GM21576 (cell line): ENCODE measurements around the gene ASXL2.
"Not testable (repeated sequence)": the region's sequence is repeated elsewhere in the genome, so short reads cannot be mapped to it uniquely, and the experiment has no call there.

Experiments
- ATAC-seq: cut with Tn5 transposase; IDR thresholded peaks from one replicate; pipeline ENCODE4 v1.9.1; 2021; ENCODE audit warnings: mild to moderate bottlenecking, moderate library complexity; ENCODE audit not compliant: unreplicated experiment

Gene ASXL2

DNA sequence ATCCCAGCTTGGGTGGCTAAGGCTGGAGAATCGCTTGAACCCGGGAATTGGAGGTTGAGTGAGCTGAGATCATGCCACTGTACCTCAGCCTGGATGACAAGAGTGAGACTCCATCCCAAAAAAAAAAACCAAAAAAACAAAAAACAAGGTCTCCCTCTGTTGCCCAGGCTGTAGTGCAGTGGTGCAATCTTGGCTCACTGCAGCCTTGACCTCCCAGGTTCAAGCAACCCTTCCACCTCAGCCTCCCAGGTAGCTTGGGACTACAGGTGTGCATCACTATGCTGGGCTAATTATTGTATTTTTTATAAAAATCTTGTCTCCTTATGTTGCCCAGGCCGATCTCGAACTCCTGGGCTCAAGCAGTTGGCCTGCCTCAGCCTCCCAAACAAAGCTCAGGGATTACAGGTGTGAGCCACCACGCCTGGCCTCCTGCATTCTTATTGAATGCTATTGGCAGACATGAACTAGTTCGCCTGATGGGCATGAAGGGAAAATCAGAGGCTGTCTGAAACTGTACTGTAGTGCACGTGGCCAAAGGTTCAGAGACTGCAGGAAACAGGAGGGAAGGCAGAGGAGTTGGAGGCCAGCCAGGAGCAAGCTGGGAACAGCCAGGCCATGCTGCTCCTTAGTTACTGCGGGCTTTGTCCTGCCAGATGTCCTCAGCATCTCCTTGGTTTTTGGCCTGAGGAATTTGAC lies 16.0 kb upstream of the ASXL2 start:
- ATAC-seq: no peak

DNA sequence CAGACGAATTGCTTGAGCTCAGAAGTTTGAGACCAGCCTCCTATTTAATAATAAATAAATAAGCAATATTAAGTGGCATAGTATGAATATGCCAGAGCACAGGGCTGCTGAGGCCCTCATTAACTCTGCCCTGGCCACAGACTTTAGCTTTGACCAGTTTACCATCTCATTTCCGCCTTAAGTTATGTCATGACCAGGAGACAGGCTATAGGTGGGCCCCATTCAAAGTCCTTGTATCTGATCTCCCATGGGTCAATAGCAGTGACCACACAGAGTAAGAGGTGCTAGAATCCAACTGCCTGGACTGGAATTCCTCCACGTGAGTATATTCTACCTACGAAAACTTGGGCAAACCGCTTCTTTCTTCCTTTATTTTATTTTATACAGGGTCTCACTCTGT lies 13.4 kb upstream of the ASXL2 start:
- no peak for ATAC-seq

DNA sequence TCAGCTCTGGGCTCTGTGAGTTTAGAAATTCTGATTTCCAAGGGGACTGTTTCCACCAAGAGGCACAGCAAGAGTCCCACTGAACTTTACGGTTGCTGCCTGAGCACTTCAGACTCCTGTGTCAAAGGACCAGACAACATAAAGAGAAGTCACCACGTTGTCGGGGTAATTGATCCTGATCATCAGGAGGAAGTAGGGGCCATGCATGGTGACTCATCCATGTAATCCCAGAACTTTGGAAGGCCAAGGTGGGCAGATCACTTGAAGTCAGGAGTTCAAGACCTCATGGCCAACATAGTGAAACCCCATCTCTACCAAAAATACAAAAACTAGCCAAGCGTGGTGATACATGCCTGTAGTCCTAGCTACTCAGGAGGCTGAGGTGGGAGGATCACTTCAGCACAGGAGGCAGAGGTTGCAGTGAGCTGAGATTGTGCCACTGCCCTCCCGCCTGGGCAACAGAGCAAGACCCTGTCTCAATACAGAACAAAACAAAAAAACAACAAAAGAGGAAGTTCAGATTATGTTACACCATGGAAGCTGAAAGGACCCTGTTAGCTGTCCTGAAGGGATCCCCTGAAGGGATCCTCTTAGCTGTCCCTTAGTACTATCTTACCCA lies 9.4 kb upstream of the ASXL2 start:
- ATAC-seq: no peak

DNA sequence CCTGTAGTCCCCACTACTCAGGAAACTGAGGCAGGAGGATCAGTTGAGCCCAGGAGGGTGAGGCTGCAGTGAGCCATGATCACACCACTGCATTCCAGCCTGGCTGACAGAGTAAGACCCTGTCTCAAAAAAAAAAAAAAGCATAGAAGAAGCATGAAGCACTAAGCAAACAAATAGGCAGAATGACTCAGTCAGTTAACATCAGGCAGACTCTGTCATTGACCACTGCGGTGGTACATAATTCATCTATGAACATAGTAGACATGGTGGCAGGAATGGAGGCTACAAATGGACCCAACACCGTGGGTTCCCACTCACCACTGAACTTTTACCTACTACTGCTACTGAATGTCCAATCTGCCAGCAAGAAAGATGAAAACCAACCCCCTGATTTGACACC lies 7.6 kb upstream of the ASXL2 start:
- ATAC-seq: no peak

DNA sequence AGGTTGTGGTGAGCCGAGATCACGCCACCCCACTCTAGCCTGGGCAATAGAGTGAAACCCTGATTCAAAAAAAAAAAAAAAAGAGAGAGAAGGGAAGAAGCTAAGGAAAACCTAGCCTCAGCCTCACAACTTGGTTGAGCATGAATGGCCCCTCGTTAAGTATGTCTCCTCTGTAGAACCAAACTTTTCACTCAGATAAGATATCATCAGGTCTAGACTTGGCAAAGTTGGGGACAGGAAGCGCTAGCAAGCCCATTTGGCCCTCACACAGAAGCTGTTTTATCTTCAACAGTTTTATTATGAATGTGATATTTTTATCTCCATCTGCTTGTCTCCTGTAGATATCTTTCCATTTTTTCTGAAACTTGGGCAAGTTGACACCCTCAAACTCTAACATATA lies 3.5 kb upstream of the ASXL2 start:
- no peak for ATAC-seq

DNA sequence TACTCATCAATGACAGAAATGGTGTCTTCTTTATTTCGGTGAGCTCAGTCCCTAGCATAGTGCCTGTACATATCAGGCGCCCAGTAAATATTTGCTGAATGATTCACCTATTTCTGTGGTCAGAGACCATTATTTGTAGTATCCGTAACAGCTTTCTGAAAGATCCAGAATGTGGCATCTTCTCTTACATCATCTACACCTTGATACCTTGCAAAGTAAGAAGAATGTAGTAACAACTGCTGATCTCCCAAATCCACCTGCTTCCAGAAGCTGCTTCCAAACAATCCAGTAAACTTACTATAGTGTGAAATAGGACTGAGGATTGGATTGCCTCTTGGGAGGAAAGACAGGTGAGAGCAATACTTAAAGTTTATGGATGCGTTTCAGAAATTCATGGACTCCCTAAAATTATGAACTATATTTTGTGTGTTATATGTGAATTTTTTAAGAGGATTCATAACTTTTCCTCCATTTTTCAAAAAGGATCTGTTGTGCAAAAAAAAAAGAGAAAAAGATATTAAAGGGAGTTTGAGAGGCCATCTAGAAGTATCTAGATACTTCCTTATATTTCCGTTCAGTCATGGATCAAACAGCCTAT lies 945 bp upstream of the ASXL2 start:
- ATAC-seq: no peak

DNA sequence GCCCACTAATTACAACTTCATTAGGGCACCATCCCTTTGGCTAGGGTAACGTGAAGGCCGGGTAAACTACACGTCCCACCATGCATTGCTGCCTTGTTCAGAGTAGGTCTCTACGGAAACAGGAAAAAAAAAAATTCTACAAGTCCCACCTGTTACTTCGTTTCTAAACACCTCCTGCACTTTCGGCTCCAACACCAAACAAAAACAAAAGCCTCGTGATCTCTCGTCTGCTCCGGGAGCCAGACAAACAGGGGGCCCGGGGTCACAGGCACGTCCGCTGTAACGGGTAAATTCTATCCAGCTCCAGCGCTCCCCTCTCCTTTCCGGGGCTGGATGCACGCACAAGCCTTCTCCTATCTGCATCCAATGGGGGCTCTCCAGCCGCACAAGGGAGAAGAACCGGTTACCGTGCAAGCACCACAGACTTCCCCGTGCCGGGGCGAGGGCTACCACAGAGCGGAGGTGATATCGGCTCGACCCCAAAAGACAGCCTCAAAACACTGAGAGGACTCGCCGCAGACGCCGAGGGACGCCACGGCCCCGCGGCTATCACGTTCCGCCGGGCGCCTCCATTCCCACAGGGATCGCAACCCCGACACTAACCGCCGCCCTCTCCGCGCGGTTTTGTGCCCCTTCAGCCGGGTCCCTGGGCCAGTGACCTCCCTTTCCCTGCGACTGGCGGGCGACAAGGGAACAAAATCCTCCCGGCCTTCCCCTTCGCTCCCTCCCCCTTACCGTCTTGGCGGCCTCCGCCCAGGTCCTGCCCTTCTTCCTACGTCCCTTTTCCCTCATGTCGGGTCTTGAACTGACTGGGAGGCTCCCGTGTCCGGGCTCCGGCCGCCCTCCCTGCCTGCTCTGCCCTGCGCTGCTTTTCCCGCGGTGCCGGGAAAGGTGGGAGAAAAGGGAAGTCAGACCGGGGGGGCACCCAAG lies 591 bp downstream of the ASXL2 start:
- ATAC-seq: peak; percentile 51

DNA sequence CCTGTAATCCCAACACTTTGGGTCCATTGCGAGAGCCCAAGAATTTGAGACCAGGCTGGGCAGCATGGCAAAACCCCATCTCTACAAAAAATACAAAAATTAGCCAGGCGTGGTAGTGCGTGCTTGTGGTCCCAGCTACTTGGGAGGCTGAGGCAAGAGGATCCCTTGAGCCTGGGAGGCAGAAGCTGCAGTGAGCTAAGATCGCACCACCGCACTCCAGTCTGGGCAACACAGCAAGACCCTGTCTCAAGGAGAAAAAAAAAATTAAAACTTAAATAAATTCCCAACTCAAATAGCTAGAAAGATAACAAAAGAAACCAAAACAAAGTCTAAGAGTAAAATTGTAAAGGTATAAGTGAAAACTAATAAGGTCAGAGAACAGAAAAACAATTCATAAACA lies 6.2 kb downstream of the ASXL2 start:
- no peak for ATAC-seq

DNA sequence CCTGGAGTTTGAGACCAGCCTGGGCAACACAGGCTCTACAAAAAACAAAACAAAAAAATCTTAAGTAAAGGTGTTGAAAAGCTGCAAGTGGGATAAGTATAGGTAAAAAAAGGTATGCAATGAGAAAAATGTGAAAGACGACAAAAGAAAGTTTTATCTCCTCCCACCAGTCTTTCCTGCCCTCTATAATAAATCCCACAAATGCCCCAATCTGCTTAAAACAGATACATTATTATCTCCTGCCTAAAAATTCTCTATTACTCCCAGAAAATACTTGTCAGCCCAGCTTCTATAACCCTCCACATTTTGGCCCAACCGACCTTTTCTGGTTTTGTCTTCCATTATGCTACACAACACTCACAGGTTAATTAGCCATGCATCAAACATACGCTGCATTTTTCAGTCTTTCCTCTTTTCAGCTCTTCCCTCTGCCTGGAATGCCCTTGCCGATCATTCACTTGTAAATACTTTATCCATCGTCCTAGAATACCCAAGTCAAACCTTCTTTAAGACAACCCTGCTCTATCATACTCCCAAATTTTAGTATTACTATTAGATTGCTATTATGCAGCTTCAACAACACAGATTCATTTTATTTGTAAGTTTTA lies 10.8 kb downstream of the ASXL2 start:
- no peak for ATAC-seq

DNA sequence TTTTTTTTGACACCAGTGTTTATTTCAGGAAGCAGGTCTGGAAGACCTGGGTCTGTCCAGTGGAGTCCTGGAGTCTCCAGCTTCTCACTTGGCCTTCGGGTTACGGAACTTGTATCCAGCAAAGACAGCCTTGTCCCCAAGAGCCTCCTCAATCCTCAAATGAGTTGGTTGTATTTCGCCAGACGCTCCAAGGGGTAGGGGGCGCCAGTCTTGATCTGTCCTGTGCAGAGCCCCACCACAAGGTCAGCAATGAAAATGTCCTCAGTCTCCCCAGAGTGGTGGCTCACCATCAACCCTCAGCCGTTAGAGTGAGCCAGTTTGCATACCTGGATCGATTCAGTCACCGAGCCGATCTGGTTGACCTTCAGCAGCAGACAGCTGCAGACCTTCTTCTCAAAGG lies 21.9 kb downstream of the ASXL2 start:
- ATAC-seq: no peak

DNA sequence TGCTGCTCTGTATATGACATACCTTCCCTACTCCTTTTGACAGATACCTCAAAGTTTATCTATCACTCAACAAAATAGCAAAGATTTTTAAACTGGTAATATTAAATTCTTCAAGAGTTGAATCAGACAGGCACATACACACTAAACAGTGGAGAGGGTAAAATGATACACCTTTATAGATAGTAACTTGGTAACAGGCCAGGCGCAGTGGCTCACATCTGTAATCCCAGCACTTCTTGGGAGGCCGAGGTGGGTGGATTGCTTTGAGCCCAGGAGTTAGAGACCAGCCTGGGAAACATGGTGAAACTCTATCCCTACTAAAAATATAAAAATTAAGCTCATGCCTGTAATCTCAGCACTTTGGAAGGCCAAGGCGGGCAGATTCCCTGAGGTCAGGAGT lies 23.2 kb downstream of the ASXL2 start:
- no peak for ATAC-seq

DNA sequence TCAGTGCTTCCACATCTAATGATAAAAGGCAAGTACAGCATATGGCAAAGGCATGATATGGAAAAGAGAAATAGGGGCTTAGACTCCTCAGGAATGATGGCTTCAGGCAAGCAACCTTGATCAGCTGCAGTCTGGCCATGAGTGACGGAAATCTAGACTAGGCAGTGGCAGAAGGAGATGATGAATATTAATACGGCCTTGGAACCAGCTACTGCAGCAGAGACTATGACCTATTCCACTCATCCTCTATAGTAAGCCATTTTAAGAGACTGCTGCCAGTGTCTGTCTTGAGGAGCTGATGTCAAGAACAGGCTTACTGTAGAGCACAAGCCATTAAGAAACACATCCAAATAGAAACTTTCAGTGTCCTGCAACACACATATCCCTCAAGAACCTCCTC lies 23.7 kb downstream of the ASXL2 start:
- ATAC-seq: no peak

DNA sequence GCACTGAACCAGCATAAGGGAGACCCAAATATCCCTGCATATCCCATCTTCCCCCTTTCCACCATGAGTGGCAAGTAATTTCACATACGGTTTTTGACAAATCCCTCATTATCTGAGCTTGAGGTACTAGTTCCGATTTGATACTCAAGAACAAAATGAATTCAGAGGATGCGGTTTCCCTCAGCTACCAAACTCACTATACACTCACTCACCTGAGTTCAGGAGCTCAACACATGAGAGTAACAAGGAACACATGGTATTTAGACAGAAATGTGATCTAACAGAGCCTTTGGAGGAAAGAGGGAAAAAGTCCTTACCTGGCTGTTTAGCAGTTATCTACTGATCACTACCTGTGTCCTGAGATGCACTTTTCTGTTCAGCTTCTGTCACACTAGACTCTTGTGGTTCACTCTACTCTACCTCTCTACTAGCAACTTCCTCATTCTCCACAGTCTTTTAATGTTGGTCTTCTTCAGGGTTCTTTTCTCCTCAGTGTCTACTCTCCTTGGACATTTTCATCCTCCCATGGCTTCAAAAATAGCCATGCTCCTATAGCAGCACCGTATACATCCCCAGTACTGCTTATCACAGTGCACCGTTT lies 25.1 kb downstream of the ASXL2 start:
- ATAC-seq: no peak

DNA sequence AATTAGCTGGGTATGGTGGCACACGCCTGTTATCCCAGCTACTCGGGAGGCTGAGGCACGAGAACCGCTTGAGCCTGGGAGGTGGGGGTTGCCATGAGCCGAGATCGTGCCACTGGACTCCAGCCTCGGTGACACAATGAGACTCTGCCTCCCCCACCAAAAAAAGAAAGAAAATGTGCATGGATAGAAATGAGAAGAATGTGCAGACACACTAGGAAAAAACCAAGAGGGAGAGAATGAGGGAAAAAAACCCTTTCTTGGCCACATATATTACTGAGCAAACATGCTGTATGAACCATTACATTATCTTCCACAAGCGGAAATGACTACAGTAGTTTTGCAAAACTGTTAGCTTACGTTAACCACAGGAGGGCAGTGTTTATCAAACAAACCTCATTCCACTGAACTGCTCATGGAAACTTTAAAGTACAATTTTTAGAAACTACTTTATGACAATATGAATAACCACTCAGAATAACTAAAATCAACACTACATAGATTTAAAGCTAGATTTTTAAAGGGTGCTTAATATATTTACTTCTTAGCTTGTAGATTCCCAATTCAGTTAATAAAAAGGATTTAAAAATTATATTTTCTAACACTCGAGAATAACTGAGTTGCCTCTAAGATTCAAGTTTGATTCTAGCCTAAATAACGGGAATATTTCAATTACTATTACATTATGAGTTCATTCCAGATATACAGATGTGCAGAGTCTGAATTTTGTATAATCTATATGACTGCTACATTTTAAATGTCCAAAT lies 26.4 kb downstream of the ASXL2 start:
- peak; percentile 75 for ATAC-seq

DNA sequence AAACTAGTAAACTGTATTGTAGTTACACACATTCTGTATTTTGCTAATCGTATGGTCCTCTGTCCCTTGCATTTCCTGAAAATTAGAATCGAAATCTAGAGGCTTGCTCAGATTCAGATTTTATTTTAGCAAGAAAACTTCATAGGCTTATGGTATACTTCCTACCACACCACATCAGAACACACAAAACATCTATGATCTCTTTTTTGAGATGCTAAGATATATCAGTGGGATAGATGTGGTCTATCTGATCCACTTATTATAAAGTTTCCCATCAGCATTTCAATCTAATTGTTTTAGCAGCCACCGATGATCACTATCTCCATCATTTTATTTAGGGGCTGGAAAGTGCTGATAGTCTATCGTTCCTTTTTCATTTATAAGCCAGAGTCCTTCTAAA lies 27.9 kb downstream of the ASXL2 start:
- ATAC-seq: not testable (repeated sequence)

DNA sequence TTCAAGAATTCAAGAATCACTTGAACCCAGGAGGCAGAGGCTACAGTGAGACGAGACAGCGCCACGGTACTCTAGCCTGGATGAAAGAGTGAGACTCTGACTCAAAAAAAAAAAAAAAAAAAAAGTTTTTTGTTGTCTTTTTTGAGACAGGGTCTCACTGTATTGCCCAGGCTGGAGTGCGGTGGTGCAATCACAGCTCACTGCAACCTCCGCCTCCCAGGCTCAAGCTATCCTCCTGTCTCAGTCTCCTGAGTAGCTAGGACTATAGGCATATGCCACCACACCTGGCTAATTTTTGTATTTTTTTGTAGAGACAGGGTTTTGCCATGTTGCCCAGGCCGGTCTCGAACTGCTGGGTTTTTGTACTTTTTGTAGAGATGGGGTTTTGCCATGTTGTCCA lies 28.9 kb downstream of the ASXL2 start:
- not testable (repeated sequence) for ATAC-seq

DNA sequence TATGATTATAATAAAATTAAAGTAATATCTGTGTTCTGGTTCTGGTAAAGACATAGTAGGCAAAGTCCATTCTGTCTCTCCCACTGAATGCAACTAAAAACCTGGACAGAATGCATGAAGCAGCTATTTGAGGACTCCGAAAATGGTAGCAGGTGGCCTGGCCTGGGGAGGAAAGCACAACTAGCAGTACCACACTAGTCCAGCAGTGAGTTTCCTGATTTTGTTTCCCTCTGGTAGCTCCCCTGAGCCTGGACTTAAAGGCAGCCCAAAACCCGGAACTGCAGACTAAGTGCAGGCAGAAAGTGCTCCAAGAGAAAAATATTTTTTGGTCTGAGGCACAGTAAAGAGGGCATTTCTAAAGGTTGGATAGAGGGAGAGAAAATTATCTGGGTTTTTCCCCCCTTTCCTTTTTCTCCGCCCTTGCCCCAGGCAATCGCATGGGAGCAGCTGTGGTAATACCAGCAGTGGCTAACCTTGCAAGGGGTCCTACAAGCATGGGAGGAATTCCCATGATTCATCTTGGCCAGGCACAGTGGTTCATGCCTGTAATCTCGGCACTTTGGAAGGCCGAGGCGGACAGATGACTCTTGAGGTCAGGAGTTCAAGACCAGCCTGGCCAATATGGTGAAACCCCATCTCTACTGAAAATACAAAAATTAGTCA lies 32.3 kb downstream of the ASXL2 start:
- ATAC-seq: no peak

DNA sequence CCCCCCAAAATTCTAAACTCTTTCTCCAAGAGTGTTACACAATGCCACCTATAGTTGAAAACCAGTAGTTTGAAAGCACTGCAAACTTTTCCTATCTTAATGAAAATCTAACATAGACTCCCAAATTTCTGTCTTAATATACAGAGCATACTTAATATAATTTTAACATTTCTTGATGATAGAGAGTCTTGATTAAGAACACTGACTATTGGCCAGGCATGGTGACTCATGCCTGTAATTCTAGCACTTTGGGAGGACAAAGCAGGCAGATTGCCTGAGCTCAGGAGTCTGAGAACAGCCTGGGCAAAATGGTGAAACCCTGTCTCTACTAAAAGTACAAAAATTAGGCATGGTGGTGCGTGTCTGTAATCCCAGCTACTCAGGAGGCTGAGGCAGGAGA lies 34.2 kb downstream of the ASXL2 start:
- no peak for ATAC-seq

DNA sequence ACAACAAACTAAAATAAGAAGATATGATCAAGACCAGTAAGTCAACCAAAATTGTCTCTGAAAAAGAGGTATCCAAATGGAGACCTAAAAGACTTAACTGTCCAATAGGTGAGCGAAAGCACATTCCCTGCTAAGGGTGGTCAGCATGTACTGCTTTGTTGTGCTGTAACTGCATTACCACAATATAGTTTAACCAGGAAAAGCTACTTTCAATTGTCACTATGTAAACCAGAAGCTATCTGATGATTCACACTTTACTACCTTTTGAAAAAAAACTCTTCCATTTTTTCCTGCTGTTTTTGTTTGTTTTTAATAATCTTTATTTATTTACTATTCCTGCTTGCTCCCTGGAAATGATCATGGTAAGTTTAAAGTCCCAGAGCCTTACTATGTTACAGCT lies 36.1 kb downstream of the ASXL2 start:
- no peak for ATAC-seq
